Measurements from ENCODE around the gene DIP2C.
"Not testable (repeated sequence)": the region's sequence is repeated elsewhere in the genome, so short reads cannot be mapped to it uniquely, and the experiment has no call there.

The DIP2C gene

GRCh38 chr10:412109-412508, 277.4 kb downstream of the DIP2C start:
- DNase-seq (ENCODE audit: low spot score) = no peak

GRCh38 chr10:411603-412002, 277.9 kb downstream of the DIP2C start:
- DNase-seq (ENCODE audit: low spot score) = no peak

GRCh38 chr10:409408-410040, 279.9 kb downstream of the DIP2C start:
- DNase-seq (ENCODE audit: low spot score) = no peak

GRCh38 chr10:408236-408635, 281.2 kb downstream of the DIP2C start:
- DNase-seq (ENCODE audit: low spot score) = no peak

GRCh38 chr10:406976-407375, 282.5 kb downstream of the DIP2C start:
- no peak for DNase-seq (ENCODE audit: low spot score)

- DNase-seq (ENCODE audit: low spot score) = no peak
These were observed 283.8 kb downstream of the DIP2C start for GRCh38 chr10:405648-406047.

- no peak for DNase-seq (ENCODE audit: low spot score)
These were observed 284.5 kb downstream of the DIP2C start for GRCh38 chr10:404991-405390.

- no peak for DNase-seq (ENCODE audit: low spot score)
These were observed 285.1 kb downstream of the DIP2C start for GRCh38 chr10:404346-404745.

GRCh38 chr10:398954-399353, 290.5 kb downstream of the DIP2C start:
- DNase-seq (ENCODE audit: low spot score) = no peak

GRCh38 chr10:397321-398068, 292.0 kb downstream of the DIP2C start:
- no peak for DNase-seq (ENCODE audit: low spot score)

- DNase-seq (ENCODE audit: low spot score) = no peak
These were observed 292.8 kb downstream of the DIP2C start for GRCh38 chr10:396535-397220.

GRCh38 chr10:396107-396506, 293.4 kb downstream of the DIP2C start:
- DNase-seq (ENCODE audit: low spot score) = no peak

- no peak for DNase-seq (ENCODE audit: low spot score)
These were observed 293.8 kb downstream of the DIP2C start for GRCh38 chr10:395665-396064.

GRCh38 chr10:394439-395101, 294.9 kb downstream of the DIP2C start:
- DNase-seq (ENCODE audit: low spot score) = not testable (repeated sequence)

- no peak for DNase-seq (ENCODE audit: low spot score)
These were observed 295.6 kb downstream of the DIP2C start for GRCh38 chr10:393787-394438.

- DNase-seq (ENCODE audit: low spot score) = no peak
These were observed 296.2 kb downstream of the DIP2C start for GRCh38 chr10:393106-393745.

GRCh38 chr10:392705-393037, 296.8 kb downstream of the DIP2C start:
- DNase-seq (ENCODE audit: low spot score) = no peak

GRCh38 chr10:391847-392704, 297.4 kb downstream of the DIP2C start:
- DNase-seq (ENCODE audit: low spot score) = no peak

- no peak for DNase-seq (ENCODE audit: low spot score)
These were observed 298.2 kb downstream of the DIP2C start for GRCh38 chr10:391305-391704.

GRCh38 chr10:390449-391100, 298.9 kb downstream of the DIP2C start:
- DNase-seq (ENCODE audit: low spot score) = no peak
